Keratinocyte (primary cell): ENCODE measurements around the gene MDM2.

ENCODE experiments used
- CTCF ChIP-seq, 3 experiments: IDR thresholded peaks in 1 of 3; conservative IDR thresholded peaks in 1 of 3; optimal IDR thresholded peaks in 1 of 3; 2 replicates in 2 of 3; 3 replicates in 1 of 3; pipeline versions ENCODE3 to v1.5.1; 2011; ENCODE audit warnings: low read length in 3 of 3, mild to moderate bottlenecking in 3 of 3, moderate library complexity in 2 of 3, control low read depth in 1 of 3, inconsistent platforms in 1 of 3; ENCODE audit not compliant: insufficient read depth in 2 of 3; ENCODE audit errors: extremely low read depth in 1 of 3
- EZH2 ChIP-seq: IDR thresholded peaks from one replicate; pipeline ENCODE4 v1.6.1; 2012; ENCODE audit warnings: inconsistent platforms, mild to moderate bottlenecking, low read length, moderate library complexity

DNA sequence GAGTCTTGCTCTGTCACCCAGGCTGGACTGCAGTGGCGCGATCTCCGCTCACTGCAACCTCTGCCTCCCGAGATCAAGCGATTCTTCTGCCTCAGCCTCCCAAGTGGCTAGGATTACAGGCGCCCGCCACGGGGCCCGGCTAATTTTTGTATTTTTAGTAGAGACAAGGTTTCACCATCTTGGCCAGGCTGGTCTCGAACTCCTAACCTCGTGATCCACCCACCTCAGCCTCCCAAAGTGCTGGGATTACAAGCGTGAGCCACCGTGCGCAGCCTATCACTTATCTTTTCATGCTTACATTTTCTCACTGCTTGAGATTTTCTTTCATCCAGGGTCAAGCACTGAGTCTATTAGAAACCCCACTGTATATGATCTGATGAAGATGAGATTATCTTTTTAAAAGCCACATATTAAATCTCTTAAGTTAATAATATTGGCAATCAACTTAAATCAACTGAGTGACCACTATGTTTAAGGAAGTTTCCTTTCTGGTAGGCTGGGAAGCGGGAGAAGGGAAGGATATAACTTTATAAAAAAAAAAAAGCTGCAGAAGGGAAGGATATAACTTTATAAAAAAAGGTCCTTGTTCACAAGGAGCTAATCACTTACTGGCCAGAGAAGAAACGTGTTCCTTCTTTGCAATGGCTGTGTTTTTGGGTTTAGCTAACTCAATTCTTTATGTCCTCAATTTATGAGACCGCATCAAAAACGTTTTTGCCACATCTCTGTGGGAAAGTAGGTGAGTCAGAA is 1.3 kb upstream of the MDM2 start:
- no peak for TF ChIP-seq CTCF (optimal IDR thresholded peaks at IDR 0.05 in 1 of 3, IDR thresholded peaks at IDR 0.05 in 1 of 3, conservative IDR thresholded peaks at IDR 0.05 in 1 of 3; ENCODE audit: extremely low read depth in 1 of 3, insufficient read depth in 2 of 3, low read length in 3 of 3)
- TF ChIP-seq EZH2 = no peak
